ENCODE measurements around the gene EFCAB6.

GRCh38 chr22:43858156-43858895, 46.2 kb upstream of the EFCAB6 start:
- no peak for TF ChIP-seq BACH2 (CRISPR knock-in tag; IDR thresholded peaks at IDR 0.05; ENCODE audit: borderline replicate concordance)
- TF ChIP-seq POU6F1 (CRISPR knock-in tag; IDR thresholded peaks at IDR 0.05; ENCODE audit: borderline replicate concordance, low read depth): no peak
- TF ChIP-seq ZNF565 (CRISPR knock-in tag; conservative IDR thresholded peaks at IDR 0.05; ENCODE audit: low read depth): no peak
- TF ChIP-seq ZFP3 (CRISPR knock-in tag; IDR thresholded peaks at IDR 0.05): no peak
- no peak for TF ChIP-seq RARB (CRISPR knock-in tag; IDR thresholded peaks at IDR 0.05)
- no peak for TF ChIP-seq CSRNP3 (CRISPR knock-in tag; IDR thresholded peaks at IDR 0.05)
- TF ChIP-seq PATZ1 (CRISPR knock-in tag; IDR thresholded peaks at IDR 0.05; ENCODE audit: borderline replicate concordance): no peak
- no peak for TF ChIP-seq GLIS3 (CRISPR knock-in tag; IDR thresholded peaks at IDR 0.05)
- TF ChIP-seq ZFP30 (CRISPR knock-in tag; IDR thresholded peaks at IDR 0.05): no peak

Measured in SK-N-SH treated with all-trans-retinoic acid at 6 μM for 48 hours (cell line).